GM18517 (cell line): Measurements from ENCODE around the gene IARS2.
A peak's percentile ranks its signal among the peaks of the same experiment; 100 is the strongest.

Experiments
- ATAC-seq: cut with Tn5 transposase; IDR thresholded peaks from one replicate; pipeline ENCODE4 v1.9.1; 2021; ENCODE audit warnings: mild to moderate bottlenecking, moderate library complexity; ENCODE audit not compliant: unreplicated experiment

IARS2 gene

DNA sequence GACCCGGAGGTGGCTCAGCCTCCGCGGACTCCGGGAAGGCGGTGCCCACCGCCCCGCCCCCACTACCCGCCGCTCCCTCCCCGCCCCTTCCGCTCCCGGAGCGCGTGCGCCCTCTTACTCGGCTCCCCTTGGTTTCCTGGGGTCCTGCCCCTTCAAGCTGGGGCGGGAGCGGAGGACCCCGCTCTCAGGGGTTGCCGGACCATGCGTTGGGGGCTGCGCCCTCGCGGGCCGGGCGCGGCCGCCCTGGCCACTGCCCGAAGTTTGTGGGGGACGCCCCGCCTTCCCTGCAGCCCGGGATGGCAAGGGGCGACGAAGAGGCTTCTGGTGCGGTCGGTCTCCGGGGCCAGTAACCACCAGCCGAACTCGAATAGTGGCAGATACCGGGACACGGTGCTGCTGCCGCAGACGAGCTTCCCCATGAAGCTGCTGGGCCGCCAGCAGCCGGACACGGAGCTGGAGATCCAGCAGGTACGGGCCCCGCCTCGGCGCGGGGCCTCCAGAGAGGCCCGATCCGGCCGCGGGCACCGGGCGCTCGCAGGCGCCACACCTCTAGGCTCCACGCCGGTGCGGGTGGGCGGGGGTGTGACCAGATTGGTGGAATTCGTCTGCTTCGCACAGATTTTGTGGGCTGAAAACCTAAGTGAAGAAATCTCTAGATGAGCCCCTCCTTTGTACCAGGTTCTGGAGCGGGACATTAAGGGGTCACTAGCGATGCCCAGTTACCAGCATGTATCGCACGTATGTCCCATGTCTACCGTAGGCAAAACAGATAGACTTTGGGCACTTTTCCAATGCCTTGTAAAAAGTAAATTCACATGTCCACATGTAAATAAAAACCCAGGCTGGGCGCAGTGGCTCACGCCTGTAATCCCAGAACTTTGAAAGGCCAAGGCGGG is at the start of gene IARS2:
TSS of gene IARS2 (plus strand) at position 117 of the 896 bp plus-strand sequence. CDS start at position 202, 85 bp downstream.
- peak; percentile 38 for ATAC-seq

DNA sequence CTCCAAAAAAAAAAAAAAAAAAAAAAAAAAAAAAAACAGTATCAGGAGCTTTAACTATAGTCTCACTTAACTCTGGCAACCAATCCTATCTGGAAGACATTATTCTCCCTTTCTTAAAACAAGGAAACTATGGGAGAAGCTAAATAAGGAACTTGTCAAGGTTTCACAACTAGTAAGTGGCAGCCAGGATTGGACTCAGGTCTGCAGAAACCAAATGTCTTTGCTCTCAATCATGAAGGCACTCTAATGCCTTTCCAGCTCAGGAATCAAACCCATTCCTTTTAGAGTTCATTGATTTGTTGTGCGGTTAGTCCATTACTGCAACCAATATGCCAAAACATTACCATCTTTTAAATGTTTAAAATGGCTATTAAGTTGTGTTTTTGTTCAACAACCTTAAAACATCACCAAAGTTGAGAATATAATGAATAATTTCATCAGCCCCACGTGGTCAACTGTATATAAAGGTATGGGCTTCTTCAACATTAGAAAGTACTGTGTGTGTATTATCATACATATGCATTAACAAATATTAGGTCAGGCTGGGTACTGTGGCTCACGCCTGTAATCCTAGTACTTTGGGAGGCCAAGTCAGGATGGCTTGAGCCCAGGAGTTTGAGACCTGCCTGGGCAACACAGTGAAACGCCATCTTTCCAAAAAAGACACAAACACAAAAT is 49.1 kb upstream of the IARS2 start:
- ATAC-seq: no peak

GRCh38 chr1:220045356-220046051 is 48.4 kb upstream of the IARS2 start:
- peak; percentile 23 for ATAC-seq

DNA sequence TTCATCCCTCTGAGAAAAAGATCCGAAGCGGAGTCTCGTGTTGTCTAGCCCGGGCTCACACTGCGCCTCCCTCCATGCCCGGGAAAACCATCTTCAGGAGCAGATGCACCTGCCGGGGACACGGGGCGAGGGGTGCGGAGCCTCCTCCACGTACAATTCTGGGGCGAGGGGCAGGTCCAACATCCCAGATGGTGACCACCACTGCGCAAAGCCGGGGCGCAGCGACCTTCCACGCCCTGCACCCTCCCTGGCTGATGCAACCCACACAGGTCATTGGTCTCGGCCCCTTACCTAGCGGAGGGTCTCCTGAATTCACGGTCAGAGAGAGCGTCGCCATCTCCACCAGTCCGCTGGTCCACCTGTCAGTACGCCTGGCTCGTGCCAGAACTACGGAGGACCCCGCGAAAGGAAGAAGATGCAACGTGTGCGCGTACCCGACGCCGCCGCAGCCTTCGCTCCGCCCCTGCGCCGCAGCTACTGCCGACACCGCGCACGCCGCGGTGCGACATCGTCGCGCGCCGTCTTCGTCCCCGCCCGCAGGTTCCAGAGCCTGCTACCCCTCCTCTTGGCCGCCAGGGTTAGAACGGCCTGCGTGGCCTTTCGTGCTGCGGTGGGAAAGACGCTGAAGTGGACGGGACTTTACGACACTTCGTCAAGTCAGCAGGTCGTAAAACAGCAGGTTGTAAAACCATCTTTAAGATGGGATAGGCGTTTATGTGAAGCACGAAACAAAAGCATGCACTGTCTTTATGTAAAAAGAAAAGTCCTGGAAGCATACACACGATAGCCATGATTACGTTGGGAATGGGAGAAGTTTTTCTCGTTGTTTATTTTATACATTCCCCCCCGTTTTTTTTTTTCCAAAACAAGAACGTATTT is 47.6 kb upstream of the IARS2 start, which contains the start of gene EPRS1:
TSS of gene EPRS1 (minus strand) at position 454 of the 879 bp plus-strand sequence. CDS start at position 337, 117 bp downstream.
- ATAC-seq: peak; percentile 99

GRCh38 chr1:220056374-220056773 is 37.6 kb upstream of the IARS2 start:
- ATAC-seq: no peak

DNA sequence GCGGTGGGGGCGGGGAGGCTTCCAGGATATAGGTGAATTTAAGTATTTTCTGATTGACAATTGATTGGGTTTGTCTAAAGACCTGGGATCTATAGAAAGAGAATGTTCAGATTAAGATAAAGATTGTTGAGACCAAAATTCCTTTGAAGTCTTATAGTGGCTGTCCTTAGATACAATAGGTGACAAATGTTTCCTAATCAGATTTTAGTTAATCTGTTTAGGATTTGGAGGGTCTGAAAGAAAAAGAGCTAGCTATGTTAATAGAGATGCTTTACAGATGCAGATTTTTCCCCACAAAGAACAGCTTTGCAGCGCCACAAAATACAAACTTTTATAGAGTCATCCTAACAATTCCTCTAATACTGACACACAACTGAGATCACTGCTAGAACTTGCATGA is 33.1 kb upstream of the IARS2 start:
- no peak for ATAC-seq

GRCh38 chr1:220062629-220063028 is 31.3 kb upstream of the IARS2 start:
- no peak for ATAC-seq

DNA sequence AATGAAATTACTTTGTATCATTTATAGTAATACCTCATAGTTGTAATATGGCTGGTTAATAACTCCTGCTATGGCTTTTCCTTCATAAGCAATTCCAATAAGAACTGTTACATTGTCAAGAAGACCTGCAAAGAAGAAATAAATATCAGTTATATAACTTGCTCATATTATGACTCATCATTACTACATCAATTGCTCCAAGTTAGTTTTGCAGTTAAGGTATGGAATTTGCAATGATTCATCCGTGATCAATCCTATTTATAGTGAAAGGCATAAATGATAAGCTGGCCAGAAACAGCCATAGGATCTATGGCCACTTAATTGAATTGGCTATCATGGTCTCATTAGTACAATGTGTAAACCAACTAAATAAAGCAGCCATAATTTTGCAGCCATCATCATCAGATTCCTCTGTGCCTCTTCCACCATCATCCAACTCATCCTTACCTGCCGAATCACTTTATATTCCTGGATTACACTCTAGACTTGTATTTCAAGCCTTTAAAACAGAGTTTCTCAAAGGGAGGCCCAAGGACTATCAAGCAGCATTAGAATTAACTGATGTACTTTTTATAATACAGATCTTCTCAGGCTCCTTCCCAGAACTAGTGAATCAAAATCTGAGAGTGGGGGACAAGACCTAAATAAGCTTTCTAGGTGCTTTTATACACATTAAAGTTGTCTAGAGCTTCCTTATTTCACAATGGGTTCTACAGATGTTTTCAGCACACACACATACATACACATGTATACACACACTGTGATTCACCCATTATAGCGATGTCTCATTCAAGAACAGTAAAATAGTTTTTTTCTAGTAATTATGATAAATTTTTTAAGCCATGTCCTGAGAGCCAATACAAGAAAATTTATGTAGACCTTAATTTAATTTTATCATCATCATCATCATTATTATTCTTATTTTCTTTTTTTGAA is 26.4 kb upstream of the IARS2 start:
- no peak for ATAC-seq

- ATAC-seq: no peak
Measured at GRCh38 chr1:220076861-220077762, 16.8 kb upstream of the IARS2 start.

- ATAC-seq: no peak
Measured at GRCh38 chr1:220077887-220078286, 16.0 kb upstream of the IARS2 start.

- no peak for ATAC-seq
Measured at GRCh38 chr1:220084460-220084859, 9.5 kb upstream of the IARS2 start.

- ATAC-seq: peak; percentile 46
Measured at GRCh38 chr1:220086261-220086686, 7.7 kb upstream of the IARS2 start.

DNA sequence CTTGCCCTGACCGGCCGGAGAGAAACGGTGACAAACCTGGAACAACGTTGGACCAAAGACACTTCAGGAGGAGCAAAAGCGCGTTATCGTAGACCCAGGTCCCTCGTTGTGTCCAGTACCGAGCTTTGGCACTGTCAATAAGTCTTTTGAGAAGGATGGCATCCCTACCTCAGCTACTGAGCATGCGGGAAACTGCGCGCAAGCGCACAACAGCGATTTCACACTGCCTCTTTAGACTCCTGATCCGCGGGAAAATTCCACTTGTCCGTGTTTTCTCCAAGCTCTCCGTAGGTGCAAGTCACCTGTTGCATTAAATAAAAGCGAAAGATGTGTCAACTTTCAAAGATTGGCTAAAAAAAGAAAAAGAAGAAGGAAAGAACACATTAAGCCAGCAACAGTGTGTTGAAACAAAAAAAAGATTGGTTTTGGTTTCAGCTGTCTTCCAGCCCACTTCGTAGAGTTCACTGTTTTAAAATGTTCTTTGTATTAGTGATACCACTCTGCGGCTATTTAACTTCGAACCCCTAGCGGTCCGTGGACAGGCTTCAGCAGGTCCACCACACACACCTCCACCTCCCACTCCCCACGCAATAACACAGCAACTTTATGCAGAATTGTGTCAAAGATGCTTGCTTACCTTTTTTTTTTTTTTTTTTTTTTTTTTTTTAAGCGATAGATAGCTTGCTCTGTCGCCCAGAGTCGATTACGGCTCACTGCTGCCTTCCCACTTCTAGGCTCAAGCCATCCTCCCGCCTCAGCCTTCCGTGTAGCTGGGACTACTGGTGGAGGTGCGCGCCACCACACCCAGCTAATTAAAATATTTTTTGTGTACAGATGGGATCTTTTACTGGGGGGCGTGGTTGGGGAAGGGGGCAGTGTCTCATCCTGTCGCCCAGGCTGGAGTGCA is 4.0 kb upstream of the IARS2 start, which contains the start of gene BPNT1:
TSS of gene BPNT1 (minus strand) at position 139 of the 907 bp plus-strand sequence. CDS start 9,942 bp downstream, outside the sequence.
- ATAC-seq: peak; percentile 67

GRCh38 chr1:220092694-220093093 is 1.2 kb upstream of the IARS2 start:
- ATAC-seq: no peak

GRCh38 chr1:220093361-220094015 is 444 bp upstream of the IARS2 start:
- peak; percentile 14 for ATAC-seq

GRCh38 chr1:220099826-220100225 is 5.9 kb downstream of the IARS2 start:
- no peak for ATAC-seq
